ENCODE data around the gene RAP1GAP.
"Not testable (repeated sequence)": the region's sequence is repeated elsewhere in the genome, so short reads cannot be mapped to it uniquely, and the experiment has no call there.

Gene RAP1GAP

DNA sequence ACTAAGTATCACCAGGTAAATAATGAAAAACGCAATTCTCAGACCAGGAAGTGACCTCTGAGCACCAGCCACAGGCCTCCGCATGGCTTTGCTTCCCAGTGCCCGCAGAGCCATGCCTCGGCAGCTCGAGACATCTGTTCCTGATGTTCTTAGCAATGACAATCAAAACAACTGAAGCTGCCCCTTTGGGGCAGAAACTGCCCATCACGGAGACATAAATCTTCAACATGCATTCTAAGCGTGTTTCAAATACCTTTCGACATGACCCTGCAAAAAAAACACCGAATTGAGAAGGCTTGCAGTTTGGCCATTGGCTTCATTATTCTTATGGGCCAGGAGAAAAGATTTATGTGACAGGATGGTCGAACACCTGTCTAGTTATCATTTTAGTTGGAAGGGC lies 5.8 kb upstream of the RAP1GAP start:
- no peak for DNase-seq

DNA sequence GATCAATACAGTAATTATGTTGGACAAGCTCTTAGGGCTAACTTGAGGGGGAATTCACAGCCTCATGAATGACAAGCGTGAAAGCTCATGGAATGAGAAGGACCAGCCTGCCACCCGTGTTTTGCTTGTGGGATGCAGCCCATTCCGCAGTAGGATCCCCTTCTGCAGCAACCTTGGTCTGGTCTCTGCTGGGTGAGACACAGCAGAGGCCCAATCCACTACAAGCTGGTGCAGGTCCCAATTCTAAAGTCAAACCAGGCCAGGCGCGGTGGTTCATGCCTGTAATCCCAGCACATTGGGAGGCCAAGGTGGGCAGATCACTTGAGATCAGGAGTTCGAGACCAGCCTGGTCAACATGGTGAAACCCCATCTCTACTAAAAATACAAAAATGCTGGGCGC lies 4.7 kb upstream of the RAP1GAP start:
- not testable (repeated sequence) for DNase-seq

DNA sequence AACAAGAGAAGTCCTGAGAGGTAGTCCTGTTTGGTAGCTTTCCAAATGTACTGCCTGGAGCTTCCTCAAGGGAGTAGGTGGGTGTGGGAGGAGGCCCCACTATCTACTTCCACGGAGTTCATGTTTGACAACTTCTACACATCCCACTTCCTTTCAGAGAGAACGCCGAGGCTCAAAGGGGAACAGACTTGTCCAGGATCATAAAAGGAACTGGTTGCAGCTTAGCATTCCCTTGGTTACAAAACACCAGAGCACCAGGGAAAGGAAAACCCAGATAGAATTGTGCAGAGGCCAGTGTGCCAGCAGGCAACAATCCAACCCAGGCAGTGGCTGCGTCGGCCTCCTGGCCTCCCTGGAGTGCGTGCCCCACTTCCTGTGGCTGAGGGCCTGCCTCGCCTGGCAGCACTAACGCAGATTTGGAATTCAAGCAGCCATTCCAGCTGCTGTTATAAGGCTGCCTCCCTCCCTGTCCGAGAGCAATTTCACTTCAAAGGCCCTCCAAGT lies 4.2 kb upstream of the RAP1GAP start:
- no peak for DNase-seq

- no peak for DNase-seq
Measured at GRCh38 chr1:21672478-21673276, 3.5 kb upstream of the RAP1GAP start.

GRCh38 chr1:21671915-21672314 lies 2.8 kb upstream of the RAP1GAP start:
- DNase-seq: no peak

GRCh38 chr1:21670956-21671902 lies 2.1 kb upstream of the RAP1GAP start:
- no peak for DNase-seq

GRCh38 chr1:21670059-21670881 lies 1.1 kb upstream of the RAP1GAP start:
- no peak for DNase-seq

- no peak for DNase-seq
Measured at GRCh38 chr1:21668951-21669257, 253 bp downstream of the RAP1GAP start.

DNA sequence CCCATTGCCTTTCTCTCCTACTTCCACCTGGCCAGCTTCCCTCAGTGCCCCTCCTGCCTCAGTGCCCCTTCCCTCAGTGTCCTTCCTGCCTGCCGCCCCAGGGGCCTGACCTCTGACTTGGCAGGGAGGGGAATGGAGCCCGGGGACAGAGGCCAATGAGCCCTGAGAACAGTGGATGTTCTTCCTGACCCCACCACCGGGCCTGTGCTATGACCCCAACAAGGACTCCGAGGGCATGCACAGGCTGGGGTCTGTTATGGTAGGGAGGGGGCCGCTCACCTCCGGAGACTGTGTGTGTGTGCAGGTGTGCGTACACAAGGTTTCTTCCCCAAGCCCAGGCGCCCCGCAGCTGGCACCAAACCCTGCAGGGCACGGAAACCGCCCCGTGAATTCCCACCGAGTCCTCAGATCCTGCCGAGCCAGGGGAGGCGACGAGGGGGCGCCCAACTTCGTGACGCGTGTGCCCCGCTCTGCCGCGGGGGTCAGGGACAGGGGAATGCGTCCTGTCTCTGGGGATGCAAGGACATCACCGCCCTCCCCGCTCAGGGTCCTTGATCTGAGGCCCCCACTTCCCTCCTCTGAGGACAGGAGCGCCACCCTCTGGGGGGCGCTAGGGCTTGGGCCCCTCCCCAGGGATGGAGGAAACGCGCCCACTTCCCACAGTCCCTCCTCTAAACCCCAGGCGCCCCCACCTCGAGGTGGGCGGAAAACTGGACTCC lies 766 bp downstream of the RAP1GAP start:
- DNase-seq: no peak

DNA sequence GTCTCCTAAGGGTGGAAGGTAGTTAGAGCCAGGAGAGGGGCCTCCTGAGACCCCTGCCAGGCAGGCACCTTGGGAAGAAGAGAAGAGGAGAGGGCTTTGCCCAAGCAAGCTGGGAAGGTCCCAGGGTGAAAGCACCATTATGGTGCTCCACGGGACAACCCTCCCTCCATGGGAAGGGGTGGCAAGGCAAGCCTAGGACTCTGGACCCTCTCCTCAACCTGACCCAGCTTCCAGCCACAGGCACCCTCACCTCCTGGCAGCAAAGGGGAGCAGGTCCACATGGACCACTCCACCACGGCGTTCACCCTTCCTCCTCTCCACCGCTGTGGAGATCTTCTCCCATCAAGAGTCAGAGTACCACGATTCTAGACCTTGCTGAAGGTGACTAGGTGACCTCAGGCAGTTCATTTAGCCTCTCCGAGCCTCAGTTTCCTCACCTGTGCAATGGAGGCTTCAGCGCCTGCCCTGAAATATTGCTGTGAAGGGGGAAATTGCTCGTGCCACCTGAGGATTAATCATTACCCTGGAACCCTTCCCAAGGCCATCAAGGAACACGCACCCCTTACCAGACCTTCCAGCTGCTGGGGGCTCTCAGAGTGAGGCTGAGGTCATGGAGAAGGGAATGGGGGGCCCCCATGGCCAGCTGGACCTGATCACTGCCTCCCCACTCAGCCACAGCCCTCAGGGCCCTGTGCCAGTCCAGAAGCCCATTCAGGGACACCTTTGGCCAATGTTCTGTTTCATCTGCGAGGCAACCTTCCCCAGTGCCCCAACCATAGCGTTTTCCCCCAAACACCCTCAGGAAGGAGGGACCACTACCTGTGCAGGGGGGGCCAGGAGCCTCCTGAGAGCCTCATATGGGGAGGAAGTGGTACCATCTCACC lies 1.6 kb downstream of the RAP1GAP start:
- no peak for DNase-seq

DNA sequence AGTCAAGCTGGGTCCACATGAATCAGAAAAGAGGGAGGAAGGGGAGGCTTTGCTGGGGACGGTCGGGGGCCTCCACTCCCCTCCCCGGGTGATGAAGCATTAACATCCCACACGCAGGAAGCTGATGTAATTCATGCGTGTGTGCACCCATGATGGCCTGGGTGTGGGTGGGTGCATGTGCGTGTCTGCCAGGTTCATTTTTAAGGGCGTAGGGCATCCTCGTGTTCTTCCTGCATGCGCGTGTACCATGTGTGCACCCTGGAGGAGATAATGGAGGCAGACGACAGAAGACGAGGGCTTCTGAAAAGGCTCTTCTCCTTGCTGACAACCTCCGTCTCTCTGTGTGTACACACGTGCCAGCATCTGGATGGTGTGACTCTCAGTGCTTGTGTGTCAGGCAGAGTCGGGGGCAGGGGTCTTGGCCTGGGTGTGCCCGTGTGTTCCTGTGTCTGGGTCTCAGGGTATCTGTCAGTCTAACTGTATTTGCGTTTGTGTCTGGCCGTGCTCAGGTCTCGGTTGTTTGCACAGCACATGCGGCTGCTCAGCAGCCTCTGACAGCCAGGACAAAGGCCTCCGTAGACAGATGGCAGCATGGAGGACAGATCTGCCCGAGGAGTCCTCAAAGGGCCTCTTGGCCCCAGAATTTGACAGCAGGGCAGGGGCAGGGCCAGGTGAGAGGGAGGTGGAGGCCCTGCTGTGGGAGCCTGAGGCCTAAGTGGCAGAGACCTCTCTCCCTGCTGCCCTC lies 2.4 kb downstream of the RAP1GAP start:
- no peak for DNase-seq

DNA sequence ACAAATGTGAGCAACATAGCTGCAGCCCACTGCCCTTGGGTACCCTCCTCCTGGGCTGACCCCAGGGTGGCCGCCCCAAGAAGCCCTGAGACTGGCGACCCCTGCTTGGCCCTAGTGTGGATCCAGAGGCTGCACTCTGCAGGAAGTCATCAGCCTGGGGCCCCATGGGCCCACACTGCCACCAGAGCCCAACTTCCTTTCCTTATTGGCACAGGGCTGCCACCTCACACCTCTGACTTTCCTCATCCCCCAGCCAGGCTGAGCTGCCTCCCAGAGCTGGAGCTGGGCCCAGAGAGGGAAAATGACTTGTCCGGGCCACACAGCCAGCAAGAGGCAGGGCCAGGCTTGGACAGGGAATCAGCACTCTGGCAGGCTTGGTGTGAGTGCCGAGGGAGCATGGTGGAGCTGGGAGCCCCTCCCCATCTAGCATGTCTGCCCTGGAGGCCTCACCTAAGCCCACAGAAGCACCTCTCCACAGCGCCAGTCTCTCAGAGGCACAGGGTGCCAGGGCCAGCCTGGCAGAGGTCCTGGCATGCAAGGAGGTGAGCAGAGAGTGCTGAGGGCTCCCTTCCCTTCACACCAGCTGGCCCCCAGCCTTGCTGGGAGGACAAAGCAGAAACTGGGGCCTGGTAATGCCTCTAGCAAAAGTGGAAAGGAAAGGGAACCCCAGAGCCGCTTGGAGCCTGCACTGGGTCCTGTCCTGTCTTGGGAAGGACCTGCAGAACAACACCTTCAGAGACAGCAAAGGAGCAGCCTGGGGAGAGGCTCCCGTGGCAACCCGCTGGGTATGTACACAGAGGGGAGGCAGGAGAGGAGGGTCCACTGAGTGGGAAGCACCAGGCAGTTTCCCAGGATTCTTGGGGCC lies 3.2 kb downstream of the RAP1GAP start:
- no peak for DNase-seq

DNA sequence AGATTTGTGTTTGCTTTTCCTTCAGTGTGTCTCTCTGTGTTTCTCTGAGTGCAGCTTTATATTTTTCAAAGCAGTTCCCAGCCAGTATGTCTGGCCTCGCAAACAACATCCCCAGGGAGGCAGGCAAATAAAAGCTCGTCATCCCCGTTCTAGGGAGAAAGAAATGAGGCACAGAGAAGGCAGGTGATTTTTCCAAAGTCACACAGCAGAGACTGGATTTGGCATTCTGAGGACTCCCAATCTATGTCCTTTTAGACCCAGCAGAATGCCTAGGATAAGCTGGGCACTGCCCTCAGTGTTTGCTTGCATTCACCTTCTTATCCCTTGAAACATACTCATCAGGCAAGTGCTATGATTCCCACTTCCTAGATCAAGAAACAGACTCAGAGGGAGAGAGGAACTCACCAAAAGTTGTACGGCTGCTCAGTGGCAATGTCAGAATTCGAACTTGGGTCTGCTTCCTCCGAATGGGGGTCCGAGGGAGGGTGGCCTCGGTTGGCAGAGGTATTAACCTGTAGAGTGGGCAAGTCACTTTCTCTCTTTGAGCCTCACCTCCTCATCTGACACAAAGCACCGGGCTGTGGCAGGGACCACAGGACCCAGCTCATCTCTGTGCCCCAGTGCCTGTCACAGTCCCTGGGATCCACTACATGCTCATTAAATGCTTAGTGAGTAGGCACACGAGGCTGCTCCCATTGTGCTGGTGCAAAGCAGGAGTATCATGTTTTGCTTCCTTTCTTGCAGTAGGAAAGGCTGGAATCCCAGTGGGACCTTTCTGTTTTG lies 4.2 kb downstream of the RAP1GAP start:
- no peak for DNase-seq

GRCh38 chr1:21663951-21664805 lies 5.0 kb downstream of the RAP1GAP start:
- no peak for DNase-seq

- no peak for DNase-seq
Measured at GRCh38 chr1:21663248-21663950, 5.8 kb downstream of the RAP1GAP start.

DNA sequence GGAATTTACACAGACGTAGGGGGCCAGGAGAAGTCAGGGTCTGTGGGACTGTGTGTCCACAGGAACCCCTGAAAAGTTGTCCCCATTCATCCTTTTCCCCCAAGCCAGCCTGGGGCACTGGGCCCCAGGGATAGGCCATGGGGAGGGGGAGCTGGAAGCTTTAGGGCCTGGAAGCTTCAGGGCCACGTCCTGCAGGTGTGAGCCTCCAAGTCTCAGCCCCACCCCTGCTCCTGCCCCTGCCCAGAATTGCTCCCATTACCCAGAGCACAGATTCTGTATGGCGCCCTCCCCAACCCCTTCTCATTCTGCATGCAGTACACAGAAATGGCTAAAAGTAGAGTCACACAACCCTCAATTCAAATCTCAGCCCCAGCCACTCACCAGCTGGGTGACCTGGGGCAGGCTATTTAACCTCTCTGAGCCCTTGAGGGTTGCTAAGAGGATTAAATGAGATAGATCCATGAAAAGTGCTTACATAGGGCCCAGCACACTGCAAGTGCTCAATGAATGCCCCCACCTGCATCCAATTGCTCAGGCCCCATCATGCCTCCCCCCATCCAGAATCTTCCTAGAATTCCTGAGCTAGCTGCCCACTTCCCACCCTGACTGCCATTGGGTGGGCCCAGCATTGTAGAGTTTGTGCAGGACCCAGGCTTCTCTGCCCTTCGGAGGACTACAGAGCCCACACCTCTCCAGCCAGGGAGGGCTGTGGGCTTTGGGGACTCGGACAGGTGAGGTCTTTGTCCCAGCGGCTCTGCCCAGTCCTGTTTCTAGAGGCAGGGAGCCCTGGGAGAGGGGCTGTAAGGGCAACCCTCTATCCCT lies 6.5 kb downstream of the RAP1GAP start:
- no peak for DNase-seq
